ENCODE data around the gene TRIM71.
"Not testable (repeated sequence)": the region's sequence is repeated elsewhere in the genome, so short reads cannot be mapped to it uniquely, and the experiment has no call there.

DNA sequence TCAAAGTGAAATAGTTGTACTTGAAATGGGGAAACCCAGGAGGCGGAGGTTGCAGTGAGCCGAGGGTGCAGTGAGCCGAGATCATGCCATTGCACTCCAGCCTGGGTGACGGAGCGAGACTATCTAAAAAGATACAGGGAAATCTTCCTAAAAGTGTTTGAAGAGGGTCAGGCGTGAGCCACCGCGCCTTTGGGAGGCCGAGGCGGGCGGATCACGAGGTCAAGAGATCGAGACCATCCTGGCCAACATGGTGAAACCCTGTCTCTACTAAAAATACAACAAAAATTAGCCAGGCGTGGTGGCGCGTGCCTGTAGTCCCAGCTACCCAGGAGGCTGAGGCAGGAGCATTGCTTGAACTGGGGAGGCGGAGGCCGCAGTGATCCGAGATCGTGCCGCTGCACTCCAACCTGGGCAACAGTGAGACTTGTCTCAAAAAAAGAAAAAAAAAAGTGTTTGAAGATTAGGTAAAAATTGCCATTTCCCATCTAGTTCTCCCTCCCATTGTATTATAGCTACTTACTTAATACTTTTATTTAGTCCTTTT is 5.9 kb downstream of the TRIM71 start:
- not testable (repeated sequence) for TF ChIP-seq POLR2A, POLR2AphosphoS5, TAF1, POU2F2 (IDR thresholded peaks at IDR 0.05; ENCODE audit: low read depth, low read length)
